ENCODE results near the gene INTS1. TPM values are rescaled to one million over a fixed set of nuclear protein-coding genes. Genes with fewer than 3 reads are reported as not detected.

INTS1 gene
- total and polyA plus RNA-seq, 9 donors = 1.9 to 80.5 (median 61.5) TPM

DNA sequence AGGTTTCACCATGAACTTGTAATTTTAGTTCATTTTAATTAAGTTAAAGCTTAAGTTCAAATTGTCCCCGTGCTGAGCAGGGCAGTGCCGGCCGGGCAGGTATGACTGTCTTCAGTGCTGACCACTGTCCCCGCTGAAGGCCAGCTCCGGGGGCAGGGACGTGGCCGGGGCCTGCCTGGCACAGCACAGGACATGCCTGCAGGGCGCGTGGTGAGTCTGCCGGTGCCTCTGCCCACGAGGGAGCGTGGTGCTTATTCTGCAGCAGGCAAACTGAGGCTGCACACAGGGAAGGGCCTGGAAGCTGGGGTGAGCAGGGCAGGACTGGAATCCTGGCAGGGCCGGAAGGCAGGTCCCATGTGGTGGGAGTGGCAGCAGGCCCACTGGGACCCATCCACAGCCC is 54.7 kb downstream of the INTS1 start:
- 89 to 95% (median 90%) methylated on average over 13 of the region's 13 CpGs for WGBS, 3 donors
- no peaks in the 10 kb centered on the region for H3K9me3 ChIP-seq
- no peaks in the 10 kb centered on the region for H3K4me1 ChIP-seq (ENCODE audit: insufficient read depth)
- H3K27ac ChIP-seq = no peak overlapping the region
- intact Hi-C loops (cut with DNase I) = no loop called here
- no peak for TF ChIP-seq EP300 (IDR thresholded peaks at IDR 0.05)
- TF ChIP-seq, protein P1, sequence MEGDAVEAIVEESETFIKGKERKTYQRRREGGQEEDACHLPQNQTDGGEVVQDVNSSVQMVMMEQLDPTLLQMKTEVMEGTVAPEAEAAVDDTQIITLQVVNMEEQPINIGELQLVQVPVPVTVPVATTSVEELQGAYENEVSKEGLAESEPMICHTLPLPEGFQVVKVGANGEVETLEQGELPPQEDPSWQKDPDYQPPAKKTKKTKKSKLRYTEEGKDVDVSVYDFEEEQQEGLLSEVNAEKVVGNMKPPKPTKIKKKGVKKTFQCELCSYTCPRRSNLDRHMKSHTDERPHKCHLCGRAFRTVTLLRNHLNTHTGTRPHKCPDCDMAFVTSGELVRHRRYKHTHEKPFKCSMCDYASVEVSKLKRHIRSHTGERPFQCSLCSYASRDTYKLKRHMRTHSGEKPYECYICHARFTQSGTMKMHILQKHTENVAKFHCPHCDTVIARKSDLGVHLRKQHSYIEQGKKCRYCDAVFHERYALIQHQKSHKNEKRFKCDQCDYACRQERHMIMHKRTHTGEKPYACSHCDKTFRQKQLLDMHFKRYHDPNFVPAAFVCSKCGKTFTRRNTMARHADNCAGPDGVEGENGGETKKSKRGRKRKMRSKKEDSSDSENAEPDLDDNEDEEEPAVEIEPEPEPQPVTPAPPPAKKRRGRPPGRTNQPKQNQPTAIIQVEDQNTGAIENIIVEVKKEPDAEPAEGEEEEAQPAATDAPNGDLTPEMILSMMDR (IDR thresholded peaks at IDR 0.05) = no peak
- no peak for TF ChIP-seq POLR2A (IDR thresholded peaks at IDR 0.05)
- H3K4me3 ChIP-seq = no peak overlapping the region
- no peak for DNase-seq
- H3K36me3 ChIP-seq = no peaks in the 10 kb centered on the region
- no peaks in the 10 kb centered on the region for H3K27me3 ChIP-seq

DNA sequence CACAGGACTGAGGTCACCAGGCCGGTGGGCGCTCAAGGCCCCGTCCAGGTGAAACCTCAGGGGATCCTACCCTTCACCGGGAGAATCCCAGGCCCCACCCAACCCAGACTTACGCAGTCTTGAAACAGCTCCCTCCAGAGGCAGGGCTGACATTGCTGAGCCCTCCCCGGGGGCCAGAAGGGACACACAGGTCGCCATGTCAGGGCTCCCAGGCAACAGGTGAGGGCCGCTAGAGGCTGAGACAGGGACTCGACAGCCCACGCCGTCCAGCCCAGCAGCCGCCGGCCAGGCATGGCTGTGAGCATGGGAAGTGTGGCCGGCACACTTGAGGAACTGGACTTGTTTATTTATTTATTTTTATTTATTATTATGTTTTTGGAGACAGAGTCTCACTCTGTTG is 55.2 kb downstream of the INTS1 start:
- Histone ChIP-seq H3K36me3 (no peaks in the 10 kb centered on the region), H3K4me1 (ENCODE audit: insufficient read depth) (no peaks in the 10 kb centered on the region), H3K27ac (no peak overlapping the region), H3K4me3 (no peak overlapping the region), H3K27me3 (no peaks in the 10 kb centered on the region), H3K9me3 (no peaks in the 10 kb centered on the region)
- no peak for DNase-seq
- intact Hi-C loops (cut with DNase I) = no loop called here
- no peak for TF ChIP-seq POLR2A (IDR thresholded peaks at IDR 0.05)
- TF ChIP-seq, protein P1 (IDR thresholded peaks at IDR 0.05) = no peak
- TF ChIP-seq EP300 (IDR thresholded peaks at IDR 0.05) = no peak
- WGBS, 3 donors = 93 to 95% (median 94%) methylated on average over 14 of the region's 14 CpGs

DNA sequence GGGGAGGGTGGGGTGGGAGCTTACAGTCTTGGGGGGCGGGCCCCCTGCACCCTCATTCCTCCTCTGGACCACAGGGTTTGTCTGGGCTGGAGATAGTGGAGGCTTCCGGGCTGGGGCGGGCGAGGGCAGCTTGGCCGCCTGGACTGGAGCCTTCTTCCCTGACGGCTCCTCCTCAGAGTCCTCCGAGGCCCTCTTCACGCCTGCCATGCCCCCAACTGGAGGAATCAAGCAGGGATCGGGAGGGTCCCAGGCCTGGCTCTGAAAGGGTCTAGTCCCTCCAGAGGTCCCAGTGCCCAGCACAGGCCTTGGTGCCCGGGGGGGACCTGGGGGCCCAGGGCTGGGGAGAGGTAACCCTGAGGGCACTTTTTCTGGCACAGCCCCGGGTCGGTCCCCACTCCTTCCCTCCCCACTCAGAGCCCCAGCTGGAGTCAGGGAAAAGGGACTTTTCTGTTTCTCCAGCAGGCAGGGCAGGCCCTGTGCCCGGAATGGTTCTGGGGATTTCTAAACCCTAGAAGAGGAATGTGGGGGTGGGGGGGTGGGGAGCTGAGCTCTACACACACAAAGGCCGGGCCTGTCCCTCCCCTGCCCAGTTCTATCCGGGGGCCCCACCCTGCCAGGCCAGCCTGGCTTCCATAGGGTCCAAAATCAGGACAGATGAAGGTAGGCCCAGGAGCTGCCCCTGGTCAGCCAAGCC is 56.5 kb downstream of the INTS1 start:
- Histone ChIP-seq H3K27me3 (no peaks in the 10 kb centered on the region), H3K27ac (no peak overlapping the region), H3K9me3 (no peaks in the 10 kb centered on the region), H3K36me3 (no peaks in the 10 kb centered on the region), H3K4me3 (no peak overlapping the region), H3K4me1 (ENCODE audit: insufficient read depth) (no peaks in the 10 kb centered on the region)
- TF ChIP-seq, protein P1 (IDR thresholded peaks at IDR 0.05) = no peak
- TF ChIP-seq POLR2A (IDR thresholded peaks at IDR 0.05) = no peak
- TF ChIP-seq EP300 (IDR thresholded peaks at IDR 0.05) = no peak
- intact Hi-C loops (cut with DNase I) = no loop called here
- DNase-seq = no peak
- WGBS, 3 donors = 45 to 58% (median 51%) methylated on average over 15 of the region's 15 CpGs

DNA sequence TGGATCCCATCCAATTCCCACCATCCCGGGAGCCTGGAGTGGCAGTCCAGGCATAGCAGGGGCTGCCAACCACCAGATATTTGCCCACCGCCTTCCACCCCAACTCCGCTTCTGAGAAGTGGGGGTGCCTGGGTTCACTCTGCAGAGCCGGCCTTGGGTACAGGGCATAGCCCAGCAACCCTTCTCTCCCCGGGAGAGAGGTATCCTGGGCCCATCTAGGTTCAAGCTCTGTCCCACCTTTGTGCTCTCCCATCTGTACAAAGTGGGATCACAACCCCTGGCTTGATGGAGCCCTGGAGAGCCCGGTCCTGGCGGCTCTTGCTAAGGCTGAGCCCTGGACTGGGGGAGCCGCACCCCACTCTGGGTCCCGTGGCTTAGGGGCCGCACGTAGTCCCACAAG is 57.1 kb downstream of the INTS1 start:
- no peak overlapping the region for H3K4me3 ChIP-seq
- intact Hi-C loops (cut with DNase I) = no loop called here

More for the DNA sequence above, 57.1 kb downstream of the INTS1 start:
- Histone ChIP-seq H3K27me3 (no peaks in the 10 kb centered on the region), H3K36me3 (no peaks in the 10 kb centered on the region), H3K4me1 (ENCODE audit: insufficient read depth) (no peaks in the 10 kb centered on the region), H3K9me3 (no peaks in the 10 kb centered on the region), H3K27ac (no peak overlapping the region)
- TF ChIP-seq POLR2A (IDR thresholded peaks at IDR 0.05) (no peak), EP300 (IDR thresholded peaks at IDR 0.05) (no peak)
- TF ChIP-seq, protein P1 (IDR thresholded peaks at IDR 0.05) = no peak
- DNase-seq = no peak
- WGBS, 3 donors = 77 to 85% (median 85%) methylated on average over 9 to 11 of the region's 11 CpGs
